Ureter (tissue), 1 donor: ENCODE results near the gene CBX4. TPM values are rescaled to one million over a fixed set of nuclear protein-coding genes. Genes with fewer than 3 reads are reported as not detected.

Experiments used
- DNase-seq: peaks from one replicate; pipeline ENCODE4 v3.0.0-alpha.2; 2020; ENCODE audit warnings: low spot score
- total RNA-seq: library from RNA; stranded (reverse); gene quantifications from one replicate; pipeline ENCODE4 v1.2.4, GENCODE V29; 2023
- donor health status: DM: yes; HTN: yes; CAD: no.

The CBX4 gene
- total RNA-seq, 1 donor from 2014 or later = 36.7 TPM

- no peak for DNase-seq
Measured at GRCh38 chr17:79829004-79829403, 10.2 kb downstream of the CBX4 start.

DNA sequence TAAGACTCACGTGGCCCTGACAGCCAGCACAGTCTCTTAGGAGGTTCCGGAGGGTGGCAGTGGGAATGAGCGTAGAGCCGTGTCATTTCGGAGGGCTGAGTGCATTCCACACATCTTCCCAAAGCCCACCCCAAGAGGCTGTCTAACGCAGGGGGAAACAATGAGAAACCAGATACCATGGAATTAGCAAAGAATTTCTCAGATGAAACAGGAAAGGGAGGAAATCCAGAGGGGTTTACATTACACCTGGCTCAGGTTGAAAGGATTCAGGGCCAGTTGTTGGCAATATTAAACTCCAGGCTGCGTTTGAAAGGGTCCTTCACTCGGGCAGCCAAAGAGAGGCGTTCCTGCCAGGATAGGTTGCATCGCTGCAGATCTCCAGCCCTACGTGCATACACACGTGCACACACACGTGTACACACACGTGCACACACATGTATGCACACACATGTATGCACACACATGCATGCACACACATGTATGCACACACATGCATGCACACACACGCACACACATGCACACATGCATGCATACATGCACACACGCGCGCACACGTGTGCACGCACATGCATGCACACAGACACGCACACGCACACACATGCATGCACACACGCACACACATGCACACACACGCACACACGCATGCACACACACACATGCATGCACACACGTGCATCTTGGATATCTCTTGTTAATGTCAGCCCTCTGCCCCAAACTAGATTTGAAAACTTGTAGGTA, 12.2 kb downstream of the CBX4 start:
- no peak for DNase-seq

DNA sequence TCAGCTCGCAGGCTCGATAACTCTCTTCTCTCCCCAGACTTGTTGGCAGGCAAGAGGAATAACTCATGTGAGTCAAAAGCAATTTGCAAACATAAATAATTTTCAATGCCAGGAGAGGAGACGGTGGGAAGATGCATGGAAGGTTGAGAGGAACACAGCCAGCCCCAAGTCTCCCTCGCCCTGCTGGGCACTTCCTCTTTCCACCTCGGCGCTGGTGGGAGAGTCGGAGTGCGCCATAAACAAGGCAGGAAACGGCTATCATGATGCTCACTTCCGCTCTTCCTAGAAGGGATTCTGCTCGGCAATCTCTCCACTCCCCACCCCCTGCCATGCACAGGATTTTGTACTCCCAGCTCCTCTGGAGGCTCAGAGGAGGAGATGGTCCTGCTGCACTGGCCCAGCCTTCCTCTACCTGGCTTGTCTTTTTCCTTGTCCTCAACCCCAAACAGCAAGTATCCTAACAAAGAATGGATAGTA, 13.0 kb downstream of the CBX4 start:
- DNase-seq = no peak

- no peak for DNase-seq
Measured at GRCh38 chr17:79825580-79825921, 13.7 kb downstream of the CBX4 start.

- no peak for DNase-seq
Measured at GRCh38 chr17:79824893-79825579, 14.2 kb downstream of the CBX4 start.

- no peak for DNase-seq
Measured at GRCh38 chr17:79824234-79824633, 15.0 kb downstream of the CBX4 start.

DNA sequence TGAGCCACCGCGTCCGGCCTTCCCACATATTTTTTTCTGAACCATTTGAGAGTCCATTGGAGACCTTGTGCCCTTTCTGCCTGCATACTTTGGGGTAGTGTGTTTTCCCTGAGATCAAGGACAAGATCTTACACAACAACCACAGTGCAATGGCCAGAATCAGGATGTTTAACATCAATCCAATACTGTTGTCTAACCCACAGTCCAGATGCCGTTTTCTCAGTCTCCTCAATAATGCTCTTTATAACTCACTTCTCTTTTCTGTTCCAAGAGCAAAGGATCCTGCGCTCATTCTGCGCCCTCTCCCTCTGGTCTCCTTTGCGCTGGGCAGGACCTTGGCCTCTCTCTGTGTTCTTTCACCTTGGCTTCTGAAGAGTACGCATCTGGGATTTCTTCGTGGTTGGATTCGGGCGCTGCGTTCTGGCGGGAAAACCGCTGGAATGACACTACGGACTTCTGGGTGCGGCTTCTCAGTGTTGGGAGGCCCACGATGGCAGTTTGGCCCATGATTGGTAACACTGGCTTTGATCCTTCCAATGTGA, 16.6 kb downstream of the CBX4 start:
- no peak for DNase-seq

DNA sequence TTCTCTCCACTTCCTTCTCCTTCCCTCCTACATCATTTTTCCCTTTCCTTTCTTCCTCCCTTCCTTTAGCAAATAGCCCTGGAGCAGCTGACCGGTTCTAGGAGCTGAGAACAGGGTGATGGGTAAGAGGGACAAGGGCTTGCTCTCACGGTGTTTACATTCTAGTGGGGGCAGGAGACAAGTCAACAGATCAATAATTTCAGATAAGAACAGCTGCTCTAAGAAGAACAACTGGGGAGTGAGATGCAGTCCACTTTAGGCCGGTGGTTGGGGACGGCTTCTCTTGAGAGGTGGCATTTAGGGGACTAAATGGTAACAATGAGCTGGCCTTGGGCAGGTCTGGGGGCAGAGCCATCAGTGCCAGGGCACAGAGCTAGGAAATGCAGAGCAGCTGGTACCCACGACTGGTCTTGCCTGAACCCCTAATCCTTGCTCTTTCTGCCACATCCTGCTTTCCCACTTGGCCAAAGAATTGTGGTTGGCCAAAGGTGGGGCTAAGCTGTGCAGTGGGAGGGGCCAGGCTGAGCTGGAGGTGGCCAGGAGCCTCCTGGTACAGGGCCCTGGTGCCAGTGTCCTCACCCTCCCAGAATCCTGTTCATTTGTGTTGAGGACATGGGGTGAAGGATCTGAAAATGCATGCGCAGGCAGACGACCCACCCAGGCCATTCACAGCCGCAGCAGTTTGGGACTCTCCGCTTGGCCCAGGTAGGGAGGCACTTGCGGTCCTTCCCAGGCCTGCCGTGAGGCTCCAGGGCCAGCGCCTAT, 17.7 kb downstream of the CBX4 start:
- no peak for DNase-seq

GRCh38 chr17:79820959-79821330, 18.3 kb downstream of the CBX4 start:
- no peak for DNase-seq

DNA sequence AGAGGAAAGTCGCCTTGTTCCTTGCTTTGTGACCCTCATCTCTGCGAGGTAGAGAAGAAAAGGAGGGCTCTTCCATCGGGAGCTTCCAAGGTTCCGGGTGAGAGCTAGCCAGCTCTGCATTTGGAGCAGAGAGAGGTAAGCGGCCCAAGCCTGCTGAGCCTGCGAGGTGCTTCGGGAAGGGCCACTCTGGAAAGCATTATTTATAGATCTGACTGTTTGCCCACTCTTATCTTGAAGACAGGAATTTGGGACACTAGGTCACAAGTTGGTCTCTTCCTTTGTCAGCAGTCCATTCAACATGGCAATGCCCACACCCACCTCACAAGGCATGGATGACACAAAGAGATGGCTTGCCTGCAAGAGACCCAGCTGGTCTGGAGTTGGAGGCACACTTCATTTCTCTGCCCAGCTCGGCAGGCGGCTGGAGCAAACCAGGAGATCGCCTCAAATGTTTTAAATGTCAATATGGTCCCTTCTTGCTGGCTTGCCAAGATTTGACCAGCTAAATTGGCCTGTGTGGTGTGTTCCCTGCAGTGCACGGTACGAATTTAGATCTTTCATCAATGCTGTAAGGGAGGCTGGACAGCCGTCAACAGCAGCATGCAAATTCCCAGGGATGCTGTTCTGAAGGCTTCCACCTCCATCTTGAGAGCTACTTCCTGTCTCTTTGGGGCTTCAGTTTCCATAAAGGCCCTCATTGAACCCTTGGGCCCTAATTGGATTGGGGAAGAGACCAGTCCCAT, 19.5 kb downstream of the CBX4 start:
- DNase-seq = no peak

DNA sequence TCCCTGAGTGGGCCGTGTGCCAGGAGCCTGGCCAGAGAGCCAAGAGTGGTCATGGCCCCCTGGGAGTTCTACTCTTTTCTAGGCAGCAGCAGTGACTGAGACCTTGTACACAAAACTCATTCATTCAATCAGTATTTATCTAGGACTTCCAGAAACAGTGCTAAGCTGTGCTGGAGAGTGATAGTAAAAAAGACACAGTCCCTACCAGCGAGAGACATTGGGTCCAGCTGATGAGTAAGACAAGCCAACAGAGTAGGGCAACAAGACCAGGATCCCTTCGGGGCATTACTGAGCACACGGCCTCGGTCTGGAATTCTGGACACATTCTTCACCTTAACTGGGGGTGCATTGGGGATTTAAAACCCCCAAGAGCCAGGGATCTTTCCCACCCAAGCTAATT, 20.2 kb downstream of the CBX4 start:
- no peak for DNase-seq

DNA sequence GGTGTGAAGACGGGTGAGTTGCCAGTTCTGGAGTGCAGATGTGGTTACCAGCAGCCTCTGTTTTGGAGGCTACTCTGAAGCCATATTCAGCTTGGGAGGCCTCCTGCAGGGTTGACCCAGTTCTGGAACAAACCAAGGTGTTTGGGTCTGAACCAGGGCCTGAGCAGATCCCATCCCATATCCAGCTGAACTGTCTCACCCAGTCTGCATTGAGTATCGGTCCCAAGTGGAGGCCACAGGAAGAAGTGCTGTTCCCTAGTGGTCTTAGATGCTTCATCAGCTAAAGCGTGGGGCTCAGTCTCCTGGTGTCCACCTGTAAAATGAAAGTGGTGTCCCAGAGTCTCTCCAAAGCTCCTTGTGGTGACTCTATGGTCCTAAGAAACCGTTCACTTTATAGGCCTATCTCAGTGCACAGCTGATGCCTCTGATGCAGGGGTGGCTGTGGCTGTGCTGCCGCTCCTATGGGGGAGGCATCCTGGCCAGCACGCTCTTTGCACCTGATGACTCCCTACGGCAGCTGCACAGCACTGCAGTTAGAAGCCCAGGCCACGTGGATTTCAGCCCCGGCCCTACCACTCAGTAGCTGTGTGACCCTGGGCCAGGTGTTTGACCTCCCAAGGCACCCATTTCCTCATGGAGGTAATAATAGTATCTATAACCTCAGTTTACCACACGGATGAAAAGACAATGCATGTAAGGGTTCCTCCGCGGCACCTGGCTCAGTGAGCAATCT, 21.0 kb downstream of the CBX4 start:
- DNase-seq = no peak

DNA sequence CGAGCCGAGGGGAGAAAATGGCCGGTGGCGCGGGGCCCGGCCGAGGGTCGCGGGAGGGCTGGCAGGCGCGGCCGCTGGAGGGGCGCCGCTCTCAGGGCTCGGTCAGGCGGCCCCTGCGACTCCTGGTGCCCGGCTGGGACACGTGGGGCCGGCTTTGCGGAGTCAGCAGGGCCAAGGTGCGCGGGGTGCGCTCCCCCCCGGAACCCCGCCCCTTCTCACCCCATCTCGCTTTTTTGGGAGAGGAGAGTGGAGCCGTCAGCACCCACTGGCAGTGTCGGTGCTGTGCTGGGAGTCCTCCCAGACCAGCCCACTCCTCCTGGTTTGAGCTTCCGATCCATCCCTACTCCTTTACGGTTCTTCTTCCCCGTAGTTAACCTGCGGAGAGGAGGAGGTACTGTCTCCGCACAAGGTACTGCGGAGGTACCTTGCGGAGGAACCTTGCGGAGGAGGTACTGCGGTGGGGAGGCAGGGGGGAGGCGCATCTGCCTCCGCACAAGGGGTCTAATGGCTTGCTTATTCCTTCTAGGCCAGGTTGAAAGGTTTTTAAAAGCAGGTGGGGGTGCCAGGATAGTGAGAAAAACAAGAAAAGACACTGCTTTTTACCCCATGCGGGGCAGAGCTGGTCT, 23.3 kb downstream of the CBX4 start:
- no peak for DNase-seq

GRCh38 chr17:79814974-79815835, 24.0 kb downstream of the CBX4 start:
- DNase-seq = no peak

- no peak for DNase-seq
Measured at GRCh38 chr17:79814127-79814973, 24.9 kb downstream of the CBX4 start.

GRCh38 chr17:79813297-79814126, 25.7 kb downstream of the CBX4 start:
- DNase-seq = no peak

- no peak for DNase-seq
Measured at GRCh38 chr17:79812353-79813258, 26.6 kb downstream of the CBX4 start.
